Measurements from ENCODE around the gene UPK3BL2. TPM values are rescaled to one million over a fixed set of nuclear protein-coding genes. Genes with fewer than 3 reads are reported as not detected.
"Not testable (repeated sequence)": the region's sequence is repeated elsewhere in the genome, so short reads cannot be mapped to it uniquely, and the experiment has no call there.

Gene UPK3BL2
- total RNA-seq, 1 experiment from 2014 or later: 17.4 TPM

GRCh38 chr7:102514881-102515721, 28.4 kb downstream of the UPK3BL2 start:
- DNase-seq; H3K4me3 Mint-ChIP-seq (ENCODE audit: low read depth, unreplicated experiment); H3K27me3 Mint-ChIP-seq (ENCODE audit: unreplicated experiment); BruUV-seq (replicated peaks); H3K27ac Mint-ChIP-seq (ENCODE audit: unreplicated experiment); H3K9me3 Mint-ChIP-seq (ENCODE audit: low read depth, unreplicated experiment); H3K36me3 Mint-ChIP-seq (ENCODE audit: insufficient read depth, unreplicated experiment); CTCF ChIA-PET; intact Hi-C loops (cut with micrococcal nuclease; ENCODE audit: unreplicated experiment); H3K4me1 Mint-ChIP-seq (ENCODE audit: low read depth, unreplicated experiment): not testable (repeated sequence)

GRCh38 chr7:102512642-102513221, 30.8 kb downstream of the UPK3BL2 start:
- H3K27ac Mint-ChIP-seq (ENCODE audit: unreplicated experiment); CTCF ChIA-PET; H3K9me3 Mint-ChIP-seq (ENCODE audit: low read depth, unreplicated experiment); H3K36me3 Mint-ChIP-seq (ENCODE audit: insufficient read depth, unreplicated experiment); H3K27me3 Mint-ChIP-seq (ENCODE audit: unreplicated experiment); intact Hi-C loops (cut with micrococcal nuclease; ENCODE audit: unreplicated experiment); BruUV-seq (replicated peaks); H3K4me1 Mint-ChIP-seq (ENCODE audit: low read depth, unreplicated experiment); DNase-seq; H3K4me3 Mint-ChIP-seq (ENCODE audit: low read depth, unreplicated experiment): not testable (repeated sequence)

- DNase-seq; intact Hi-C loops (cut with micrococcal nuclease; ENCODE audit: unreplicated experiment); H3K27me3 Mint-ChIP-seq (ENCODE audit: unreplicated experiment); CTCF ChIA-PET; H3K27ac Mint-ChIP-seq (ENCODE audit: unreplicated experiment); BruUV-seq (replicated peaks); H3K9me3 Mint-ChIP-seq (ENCODE audit: low read depth, unreplicated experiment); H3K36me3 Mint-ChIP-seq (ENCODE audit: insufficient read depth, unreplicated experiment); H3K4me3 Mint-ChIP-seq (ENCODE audit: low read depth, unreplicated experiment); H3K4me1 Mint-ChIP-seq (ENCODE audit: low read depth, unreplicated experiment): not testable (repeated sequence)
These were observed 31.5 kb downstream of the UPK3BL2 start for GRCh38 chr7:102511860-102512522.

- CTCF ChIA-PET; H3K36me3 Mint-ChIP-seq (ENCODE audit: insufficient read depth, unreplicated experiment); BruUV-seq (replicated peaks); H3K27ac Mint-ChIP-seq (ENCODE audit: unreplicated experiment); H3K9me3 Mint-ChIP-seq (ENCODE audit: low read depth, unreplicated experiment); DNase-seq; H3K27me3 Mint-ChIP-seq (ENCODE audit: unreplicated experiment); H3K4me1 Mint-ChIP-seq (ENCODE audit: low read depth, unreplicated experiment); intact Hi-C loops (cut with micrococcal nuclease; ENCODE audit: unreplicated experiment); H3K4me3 Mint-ChIP-seq (ENCODE audit: low read depth, unreplicated experiment): not testable (repeated sequence)
These were observed 32.9 kb downstream of the UPK3BL2 start for GRCh38 chr7:102510575-102510974.

- H3K4me3 Mint-ChIP-seq (ENCODE audit: low read depth, unreplicated experiment); H3K36me3 Mint-ChIP-seq (ENCODE audit: insufficient read depth, unreplicated experiment); H3K27ac Mint-ChIP-seq (ENCODE audit: unreplicated experiment); H3K9me3 Mint-ChIP-seq (ENCODE audit: low read depth, unreplicated experiment); CTCF ChIA-PET; DNase-seq; intact Hi-C loops (cut with micrococcal nuclease; ENCODE audit: unreplicated experiment); BruUV-seq (replicated peaks); H3K27me3 Mint-ChIP-seq (ENCODE audit: unreplicated experiment); H3K4me1 Mint-ChIP-seq (ENCODE audit: low read depth, unreplicated experiment): not testable (repeated sequence)
These were observed 35.9 kb downstream of the UPK3BL2 start for GRCh38 chr7:102507410-102508088.

GRCh38 chr7:102505298-102506185, 38.0 kb downstream of the UPK3BL2 start:
- BruUV-seq (replicated peaks); DNase-seq; H3K4me3 Mint-ChIP-seq (ENCODE audit: low read depth, unreplicated experiment); H3K4me1 Mint-ChIP-seq (ENCODE audit: low read depth, unreplicated experiment); H3K27me3 Mint-ChIP-seq (ENCODE audit: unreplicated experiment); intact Hi-C loops (cut with micrococcal nuclease; ENCODE audit: unreplicated experiment); CTCF ChIA-PET; H3K9me3 Mint-ChIP-seq (ENCODE audit: low read depth, unreplicated experiment); H3K27ac Mint-ChIP-seq (ENCODE audit: unreplicated experiment); H3K36me3 Mint-ChIP-seq (ENCODE audit: insufficient read depth, unreplicated experiment): not testable (repeated sequence)

- H3K4me1 Mint-ChIP-seq (ENCODE audit: low read depth, unreplicated experiment); H3K4me3 Mint-ChIP-seq (ENCODE audit: low read depth, unreplicated experiment); H3K27ac Mint-ChIP-seq (ENCODE audit: unreplicated experiment); H3K36me3 Mint-ChIP-seq (ENCODE audit: insufficient read depth, unreplicated experiment); intact Hi-C loops (cut with micrococcal nuclease; ENCODE audit: unreplicated experiment); H3K27me3 Mint-ChIP-seq (ENCODE audit: unreplicated experiment); BruUV-seq (replicated peaks); CTCF ChIA-PET; H3K9me3 Mint-ChIP-seq (ENCODE audit: low read depth, unreplicated experiment); DNase-seq: not testable (repeated sequence)
These were observed 40.4 kb downstream of the UPK3BL2 start for GRCh38 chr7:102503141-102503540.

GRCh38 chr7:102498321-102498720, 45.2 kb downstream of the UPK3BL2 start:
- H3K36me3 Mint-ChIP-seq (ENCODE audit: insufficient read depth, unreplicated experiment); BruUV-seq (replicated peaks); H3K9me3 Mint-ChIP-seq (ENCODE audit: low read depth, unreplicated experiment); H3K4me1 Mint-ChIP-seq (ENCODE audit: low read depth, unreplicated experiment); DNase-seq; H3K4me3 Mint-ChIP-seq (ENCODE audit: low read depth, unreplicated experiment); intact Hi-C loops (cut with micrococcal nuclease; ENCODE audit: unreplicated experiment); H3K27ac Mint-ChIP-seq (ENCODE audit: unreplicated experiment); CTCF ChIA-PET; H3K27me3 Mint-ChIP-seq (ENCODE audit: unreplicated experiment): not testable (repeated sequence)

- BruUV-seq (replicated peaks); H3K9me3 Mint-ChIP-seq (ENCODE audit: low read depth, unreplicated experiment); CTCF ChIA-PET; H3K27me3 Mint-ChIP-seq (ENCODE audit: unreplicated experiment); DNase-seq; H3K36me3 Mint-ChIP-seq (ENCODE audit: insufficient read depth, unreplicated experiment); H3K27ac Mint-ChIP-seq (ENCODE audit: unreplicated experiment); H3K4me3 Mint-ChIP-seq (ENCODE audit: low read depth, unreplicated experiment); intact Hi-C loops (cut with micrococcal nuclease; ENCODE audit: unreplicated experiment); H3K4me1 Mint-ChIP-seq (ENCODE audit: low read depth, unreplicated experiment): not testable (repeated sequence)
These were observed 46.2 kb downstream of the UPK3BL2 start for GRCh38 chr7:102497308-102497707.

Measured in Calu3 (cell line).